HCT116 (cell line): Measurements from ENCODE around the gene ZNF677. TPM values are rescaled to one million over a fixed set of nuclear protein-coding genes. Genes with fewer than 3 reads are reported as not detected.

Source experiments
- ATAC-seq: fragments of 200-7000 bp; cut with Tn5 transposase; 2 replicates; pipeline ENCODE4 v1.9.1; 2020; ENCODE audit warnings: mild to moderate bottlenecking, moderate library complexity
- BruUV-seq: library from RNA; stranded (reverse); fragments of 400-500 nt; replicated peaks from 2 replicates; lab custom pipeline; 2021; lab: Mats Ljungman, UMichigan
- CTCF ChIA-PET: fragments of 300-600 bp; sonication (Branson Sonifier 250); formaldehyde crosslinking; loops from one replicate; lab custom pipeline; 2021; ENCODE audit warnings: antibody characterized with exemption; lab: Charles Lee
- POLR2A ChIA-PET: fragments of 300-600, 350-600 bp; sonication (Branson Sonifier 250); formaldehyde crosslinking; loops from one replicate; lab custom pipeline; 2021; ENCODE audit warnings: antibody characterized with exemption; lab: Charles Lee
- RAD21 ChIA-PET, 2 experiments: fragments of 300-600 bp; sonication (Branson Sonifier 250); formaldehyde crosslinking; loops; one replicate each; lab custom pipeline; 2023; ENCODE audit warnings: low total read pairs in 2 of 2; ENCODE audit not compliant: uncharacterized antibody in 2 of 2, unreplicated experiment in 2 of 2, low non-redundant PET in 1 of 2; lab: Charles Lee
- DNase-seq: peaks from one replicate; pipeline ENCODE4 v3.0.0-alpha.2; 2010; ENCODE audit warnings: low read depth, low spot score
- H2AFZ ChIP-seq: fragments of 200-600 bp; shearing (Covaris generic), sonication (generic); 2 replicates; pipeline ENCODE4 v1.6.1; 2017; ENCODE audit warnings: low read depth, mixed run types, mixed read lengths, antibody characterized with exemption, low read length; ENCODE audit not compliant: poor library complexity, severe bottlenecking
- H3K27ac ChIP-seq: 2 replicates; pipeline ENCODE4 v1.5.1; 2012; ENCODE audit warnings: low read depth, low read length
- H3K27me3 ChIP-seq: fragments of 200-600 bp; sonication (generic); 2 replicates; pipeline ENCODE4 v1.6.1; 2016; ENCODE audit warnings: mixed run types, low read length, mixed read lengths; ENCODE audit not compliant: insufficient read depth
- H3K36me3 ChIP-seq, 2 experiments: fragments of 200-500 bp in 1 of 2; fragments of 200-600 bp in 1 of 2; sonication (Bioruptor generic) in 1 of 2; sonication (generic) in 1 of 2; 2 replicates each; pipeline versions ENCODE4 v1.5.1 to v1.6.1; 2014 to 2016; ENCODE audit warnings: low read length in 2 of 2, inconsistent platforms in 1 of 2, mixed read lengths in 1 of 2, mixed run types in 1 of 2; ENCODE audit not compliant: insufficient read depth in 2 of 2, control insufficient read depth in 1 of 2
- H3K4me1 ChIP-seq, 2 experiments: fragments of 200-600 bp in 1 of 2; sonication (generic) in 1 of 2; 2 replicates each; pipeline versions ENCODE4 v1.5.1 to v1.6.1; 2012 to 2017; ENCODE audit warnings: low read length in 2 of 2, inconsistent platforms in 1 of 2, mild to moderate bottlenecking in 1 of 2, mixed read lengths in 1 of 2, mixed run types in 1 of 2, moderate library complexity in 1 of 2; ENCODE audit not compliant: insufficient read depth in 2 of 2, control insufficient read depth in 1 of 2
- H3K4me2 ChIP-seq: fragments of 200-600 bp; sonication (generic); 2 replicates; pipeline ENCODE4 v1.6.1; 2017; ENCODE audit warnings: mixed run types, low read length, mixed read lengths
- H3K4me3 ChIP-seq, 2 experiments: fragments of 200-600 bp in 1 of 2; sonication (generic) in 1 of 2; replicated peaks in 1 of 2; 2 replicates each; pipeline ENCODE4 v1.5.1; 2011 to 2016; ENCODE audit warnings: low read length in 2 of 2, control low read depth in 1 of 2, low read depth in 1 of 2, mild to moderate bottlenecking in 1 of 2, mixed read lengths in 1 of 2, mixed run types in 1 of 2
- H3K79me2 ChIP-seq: fragments of 200-600 bp; sonication (generic); 2 replicates; pipeline ENCODE4 v1.6.1; 2017; ENCODE audit warnings: mild to moderate bottlenecking, mixed run types, low read length, moderate library complexity, mixed read lengths; ENCODE audit not compliant: insufficient read depth
- H3K9ac ChIP-seq: fragments of 200-600 bp; sonication (generic); 2 replicates; pipeline ENCODE4 v1.6.1; 2016; ENCODE audit warnings: low read length, mixed read lengths
- H3K9me2 ChIP-seq: fragments of 200-600 bp; sonication (generic), shearing (Covaris generic); 2 replicates; pipeline ENCODE4 v1.6.1; 2017; ENCODE audit warnings: mixed run types, mild to moderate bottlenecking, moderate library complexity; ENCODE audit not compliant: insufficient read depth
- H3K9me3 ChIP-seq, 2 experiments: fragments of 200-500 bp in 1 of 2; fragments of 200-600 bp in 1 of 2; sonication (Bioruptor generic) in 1 of 2; sonication (generic) in 1 of 2; 2 replicates each; pipeline ENCODE4 v1.6.1; 2014 to 2017; ENCODE audit warnings: low read length in 2 of 2, mixed read lengths in 2 of 2, inconsistent platforms in 1 of 2, low read depth in 1 of 2, mild to moderate bottlenecking in 1 of 2, mixed run types in 1 of 2, moderate library complexity in 1 of 2; ENCODE audit not compliant: control insufficient read depth in 1 of 2, insufficient read depth in 1 of 2
- H4K20me1 ChIP-seq: fragments of 200-600 bp; sonication (generic), shearing (Covaris generic); 2 replicates; pipeline ENCODE4 v1.6.1; 2017; ENCODE audit warnings: mixed run types, mild to moderate bottlenecking, moderate library complexity; ENCODE audit not compliant: insufficient read depth
- CEBPB ChIP-seq: IDR thresholded peaks from 2 replicates; pipeline ENCODE4 v1.6.1; 2012; ENCODE audit warnings: low read depth
- ELF1 ChIP-seq: IDR thresholded peaks from 2 replicates; pipeline ENCODE4 v1.6.1; 2012; ENCODE audit warnings: low read depth, borderline replicate concordance
- EZH2 ChIP-seq: fragments of 200-600 bp; sonication (generic); IDR thresholded peaks from 2 replicates; pipeline ENCODE4 v1.6.1; 2017; ENCODE audit warnings: antibody characterized with exemption, mixed run types
- EZH2phosphoT487 ChIP-seq: fragments of 200-600 bp; IDR thresholded peaks from 2 replicates; pipeline ENCODE4 v1.6.1; 2018; ENCODE audit warnings: antibody characterized with exemption, borderline replicate concordance
- FOSL1 ChIP-seq: IDR thresholded peaks from 2 replicates; pipeline ENCODE4 v1.6.1; 2012; ENCODE audit warnings: low read depth
- JUND ChIP-seq: IDR thresholded peaks from 2 replicates; pipeline ENCODE4 v1.6.1; 2012
- POLR2A ChIP-seq: IDR thresholded peaks from 2 replicates; pipeline ENCODE4 v1.7.0; 2011; ENCODE audit warnings: borderline replicate concordance; ENCODE audit not compliant: insufficient read depth, insufficient read length; ENCODE audit errors: extremely low read depth
- POLR2AphosphoS5 ChIP-seq: IDR thresholded peaks from 2 replicates; pipeline ENCODE4 v1.6.1; 2011; ENCODE audit warnings: mild to moderate bottlenecking, low read depth, low read length, moderate library complexity
- RAD21 ChIP-seq: IDR thresholded peaks from 2 replicates; pipeline ENCODE4 v1.6.1; 2012; ENCODE audit warnings: low read depth, mild to moderate bottlenecking
- REST ChIP-seq: IDR thresholded peaks from 2 replicates; pipeline ENCODE4 v1.6.1; 2012; ENCODE audit warnings: low read depth
- SIN3A ChIP-seq: IDR thresholded peaks from 2 replicates; pipeline ENCODE4 v1.6.1; 2012; ENCODE audit warnings: low read depth
- SP1 ChIP-seq: IDR thresholded peaks from 2 replicates; pipeline ENCODE4 v1.6.1; 2012; ENCODE audit warnings: low read depth
- ZFX ChIP-seq: fragments of 450-650 bp; IDR thresholded peaks from 2 replicates; pipeline ENCODE4 v1.6.1; 2017
- ZNF274 ChIP-seq: fragments of 200-500 bp; sonication (Bioruptor generic); IDR thresholded peaks from 2 replicates; pipeline ENCODE4 v1.6.1; 2014; ENCODE audit warnings: mild to moderate bottlenecking, low read depth, low read length, inconsistent platforms
- intact Hi-C: fragments of 100-400 bp; cut with micrococcal nuclease; formaldehyde crosslinking; loops from 2 replicates; pipeline ENCODE4 v1.10.0; 2022
- total RNA-seq: library from RNA; stranded (reverse); gene quantifications from one replicate; pipeline ENCODE4 v1.2.1, GENCODE V29; 2021; ENCODE audit not compliant: unreplicated experiment
- TF ChIP-seq, protein P1 (sequence below): IDR thresholded peaks from 2 replicates; pipeline ENCODE4 v1.6.1; 2012
- TF ChIP-seq, protein P2 (sequence below), 3 experiments: fragments of 200-600 bp in 1 of 3; sonication (generic) in 1 of 3; IDR thresholded peaks in 2 of 3; conservative IDR thresholded peaks in 1 of 3; 2 replicates each; pipeline ENCODE4 v1.5.1; 2012 to 2017; ENCODE audit warnings: low read depth in 2 of 3, low read length in 2 of 3, antibody characterized with exemption in 1 of 3, borderline replicate concordance in 1 of 3, control low read depth in 1 of 3, mild to moderate bottlenecking in 1 of 3, mixed read lengths in 1 of 3, mixed run types in 1 of 3, moderate library complexity in 1 of 3; ENCODE audit not compliant: insufficient read depth in 1 of 3
- TF ChIP-seq, protein P3 (sequence below): IDR thresholded peaks from 2 replicates; pipeline ENCODE4 v1.6.1; 2012
- TF ChIP-seq, protein P4 (sequence below): IDR thresholded peaks from 2 replicates; pipeline ENCODE4 v1.6.1; 2011; ENCODE audit warnings: mild to moderate bottlenecking, low read length, moderate library complexity; ENCODE audit not compliant: insufficient replicate concordance; ENCODE audit errors: extremely low read depth

ZNF677 gene
- total RNA-seq, 1 experiment from 2014 or later = 0.34 TPM

DNA sequence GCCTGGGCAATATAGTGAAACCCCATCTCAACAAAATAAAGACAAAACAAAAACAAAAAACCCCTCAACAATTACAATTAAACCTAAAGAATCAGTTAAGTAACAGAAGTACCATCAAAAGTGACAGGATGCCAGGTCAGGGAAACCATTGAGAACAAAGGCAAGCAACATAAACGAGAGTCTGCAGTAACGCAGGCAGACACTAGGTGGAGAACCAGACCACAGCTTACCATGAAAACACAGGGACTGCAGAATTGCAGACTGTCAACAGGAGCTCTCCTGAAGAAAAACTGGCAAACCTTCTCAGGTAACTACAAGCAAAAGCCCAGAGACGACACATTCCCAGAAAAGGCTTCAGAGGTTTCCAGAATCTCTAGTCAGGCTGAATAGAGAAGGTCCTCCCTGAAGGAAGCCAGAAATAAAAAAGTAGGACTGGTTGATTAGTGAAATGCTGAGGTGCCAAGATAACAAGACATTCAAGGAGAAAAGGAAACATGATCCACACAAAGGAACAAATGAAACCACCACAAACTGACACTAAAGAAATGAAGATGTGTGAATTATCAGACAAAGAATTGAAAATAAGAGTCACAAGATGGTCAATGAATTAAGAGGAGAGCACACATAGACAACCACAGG, 59.3 kb downstream of the ZNF677 start:
- CTCF ChIA-PET = no interaction called here
- POLR2A ChIA-PET = no interaction called here
- no peaks in the 10 kb centered on the region for H3K36me3 ChIP-seq

More for the DNA sequence above, 59.3 kb downstream of the ZNF677 start:
- no peak overlapping the region for H2AFZ ChIP-seq
- H3K4me3 ChIP-seq = no peak overlapping the region
- intact Hi-C loops = loop anchor here (10.0 kb wide), 2 partner anchors 169 to 549 kb away; partner anchors contain the start of gene ZNF525
- H3K79me2 ChIP-seq = no peaks in the 10 kb centered on the region
- H3K27ac ChIP-seq = no peak overlapping the region
- H3K27me3 ChIP-seq = no peaks in the 10 kb centered on the region
- TF ChIP-seq CEBPB (no peak), SIN3A (no peak), ZNF274 (no peak), REST (no peak), RAD21 (peak; percentile 75), FOSL1 (no peak), POLR2AphosphoS5 (no peak), ZFX (no peak), SP1 (no peak), JUND (no peak), EZH2 (no peak), ELF1 (no peak), POLR2A (no peak), EZH2phosphoT487 (no peak)
- TF ChIP-seq, protein P1, sequence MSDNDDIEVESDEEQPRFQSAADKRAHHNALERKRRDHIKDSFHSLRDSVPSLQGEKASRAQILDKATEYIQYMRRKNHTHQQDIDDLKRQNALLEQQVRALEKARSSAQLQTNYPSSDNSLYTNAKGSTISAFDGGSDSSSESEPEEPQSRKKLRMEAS = no peak
- TF ChIP-seq, protein P2, sequence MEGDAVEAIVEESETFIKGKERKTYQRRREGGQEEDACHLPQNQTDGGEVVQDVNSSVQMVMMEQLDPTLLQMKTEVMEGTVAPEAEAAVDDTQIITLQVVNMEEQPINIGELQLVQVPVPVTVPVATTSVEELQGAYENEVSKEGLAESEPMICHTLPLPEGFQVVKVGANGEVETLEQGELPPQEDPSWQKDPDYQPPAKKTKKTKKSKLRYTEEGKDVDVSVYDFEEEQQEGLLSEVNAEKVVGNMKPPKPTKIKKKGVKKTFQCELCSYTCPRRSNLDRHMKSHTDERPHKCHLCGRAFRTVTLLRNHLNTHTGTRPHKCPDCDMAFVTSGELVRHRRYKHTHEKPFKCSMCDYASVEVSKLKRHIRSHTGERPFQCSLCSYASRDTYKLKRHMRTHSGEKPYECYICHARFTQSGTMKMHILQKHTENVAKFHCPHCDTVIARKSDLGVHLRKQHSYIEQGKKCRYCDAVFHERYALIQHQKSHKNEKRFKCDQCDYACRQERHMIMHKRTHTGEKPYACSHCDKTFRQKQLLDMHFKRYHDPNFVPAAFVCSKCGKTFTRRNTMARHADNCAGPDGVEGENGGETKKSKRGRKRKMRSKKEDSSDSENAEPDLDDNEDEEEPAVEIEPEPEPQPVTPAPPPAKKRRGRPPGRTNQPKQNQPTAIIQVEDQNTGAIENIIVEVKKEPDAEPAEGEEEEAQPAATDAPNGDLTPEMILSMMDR (IDR thresholded peaks at IDR 0.05 in 2 of 3, conservative IDR thresholded peaks at IDR 0.05 in 1 of 3; ENCODE audit: borderline replicate concordance in 1 of 3, insufficient read depth in 1 of 3, low read depth in 2 of 3, low read length in 2 of 3) = peak; percentile 45 to 83 (median 81); a peak in 5 of 6 replicates
- TF ChIP-seq, protein P3, sequence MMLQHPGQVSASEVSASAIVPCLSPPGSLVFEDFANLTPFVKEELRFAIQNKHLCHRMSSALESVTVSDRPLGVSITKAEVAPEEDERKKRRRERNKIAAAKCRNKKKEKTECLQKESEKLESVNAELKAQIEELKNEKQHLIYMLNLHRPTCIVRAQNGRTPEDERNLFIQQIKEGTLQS = no peak
- TF ChIP-seq, protein P4, sequence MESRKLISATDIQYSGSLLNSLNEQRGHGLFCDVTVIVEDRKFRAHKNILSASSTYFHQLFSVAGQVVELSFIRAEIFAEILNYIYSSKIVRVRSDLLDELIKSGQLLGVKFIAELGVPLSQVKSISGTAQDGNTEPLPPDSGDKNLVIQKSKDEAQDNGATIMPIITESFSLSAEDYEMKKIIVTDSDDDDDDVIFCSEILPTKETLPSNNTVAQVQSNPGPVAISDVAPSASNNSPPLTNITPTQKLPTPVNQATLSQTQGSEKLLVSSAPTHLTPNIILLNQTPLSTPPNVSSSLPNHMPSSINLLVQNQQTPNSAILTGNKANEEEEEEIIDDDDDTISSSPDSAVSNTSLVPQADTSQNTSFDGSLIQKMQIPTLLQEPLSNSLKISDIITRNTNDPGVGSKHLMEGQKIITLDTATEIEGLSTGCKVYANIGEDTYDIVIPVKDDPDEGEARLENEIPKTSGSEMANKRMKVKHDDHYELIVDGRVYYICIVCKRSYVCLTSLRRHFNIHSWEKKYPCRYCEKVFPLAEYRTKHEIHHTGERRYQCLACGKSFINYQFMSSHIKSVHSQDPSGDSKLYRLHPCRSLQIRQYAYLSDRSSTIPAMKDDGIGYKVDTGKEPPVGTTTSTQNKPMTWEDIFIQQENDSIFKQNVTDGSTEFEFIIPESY = no peak
- no peak overlapping the region for H3K4me2 ChIP-seq
- peaks cover 4 to 5% of the 10 kb centered on the region in 2 experiments; a peak in 2 of 4 replicates for H3K9me3 ChIP-seq
- RAD21 ChIA-PET = interaction anchor here in 1 of 2 experiments (0.5 kb wide), 1 partner anchor 614 kb away, joined by 3 read pairs; no protein-coding TSS in a partner anchor
- BruUV-seq = no TSS peak
- ATAC-seq = peak; percentile 54; the same call in 1 of the 2 replicates
- H3K9me2 ChIP-seq = no peaks in the 10 kb centered on the region
- H3K9ac ChIP-seq = no peak overlapping the region
- H3K4me1 ChIP-seq = no peaks in the 10 kb centered on the region
- H4K20me1 ChIP-seq = no peaks in the 10 kb centered on the region
- peak; percentile 42 for DNase-seq
